Liver (tissue), 3 donors: ENCODE measurements around the gene LTK.

ENCODE experiments used
- CTCF ChIP-seq: fragments of 150-350 bp; IDR thresholded peaks from 2 replicates; pipeline ENCODE4 v1.5.1; 2017; ENCODE audit warnings: improper control_type of control experiment, low read depth, low read length; ENCODE audit not compliant: missing input control
- HNF4A ChIP-seq, 2 donors: conservative IDR thresholded peaks; 2 replicates each; pipeline ENCODE4 v1.6.1; 2016; ENCODE audit warnings: antibody characterized with exemption in 2 of 2, mild to moderate bottlenecking in 2 of 2
- donor health status: healthy.
- donor health status: healthy.

DNA sequence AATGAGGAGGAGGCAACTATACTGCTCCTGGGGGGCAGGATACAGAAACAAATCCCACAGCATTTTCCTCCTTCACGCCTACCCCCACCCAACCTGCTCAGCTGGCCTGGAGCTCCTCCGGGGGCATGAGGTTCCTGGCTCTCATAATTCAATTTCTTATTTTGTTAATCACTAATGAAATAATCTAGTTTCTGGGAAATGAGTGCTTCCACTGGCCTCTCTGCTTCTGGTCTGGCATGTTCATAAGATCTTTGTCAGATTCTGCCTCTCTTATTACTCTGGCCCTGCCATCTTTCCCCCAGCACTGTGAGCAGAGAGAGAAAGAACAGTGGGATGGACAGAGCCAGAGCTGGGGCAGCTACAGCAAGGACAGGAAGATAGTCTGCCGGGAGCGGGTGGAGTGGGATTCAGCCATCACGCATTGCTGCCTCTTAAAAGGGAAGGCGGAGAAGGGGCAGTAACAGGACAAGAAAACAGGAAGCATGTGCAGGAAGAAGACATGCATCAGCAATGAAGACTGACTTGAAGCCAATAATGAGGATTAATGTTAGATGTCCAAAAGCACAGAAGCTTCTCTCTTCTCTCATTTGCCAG, 16.8 kb upstream of the LTK start:
- TF ChIP-seq HNF4A (conservative IDR thresholded peaks at IDR 0.05) (no peak), CTCF (no peak)
